GM12864 (cell line): ENCODE data around the gene SORCS2.

ENCODE experiments used
- DNase-seq: peaks from one replicate; pipeline ENCODE4 v3.0.0-alpha.2; 2011; ENCODE audit warnings: low read depth
- H3K4me3 ChIP-seq: 2 replicates; pipeline ENCODE4 v1.5.1; 2011; ENCODE audit warnings: mild to moderate bottlenecking, low read depth, low read length, control low read depth
- CTCF ChIP-seq: IDR thresholded peaks from 2 replicates; pipeline ENCODE4 v1.5.1; 2011; ENCODE audit warnings: low read depth, mild to moderate bottlenecking, moderate library complexity, low read length, control low read depth, inconsistent platforms; ENCODE audit errors: missing control alignments

SORCS2 gene

GRCh38 chr4:7715271-7716009 lies 523.1 kb downstream of the SORCS2 start:
- no peak for DNase-seq
- H3K4me3 ChIP-seq, result no peak overlapping the region
- no peak for TF ChIP-seq CTCF

GRCh38 chr4:7716010-7716721 lies 523.8 kb downstream of the SORCS2 start:
- no peak for TF ChIP-seq CTCF
- no peak for DNase-seq
- no peak overlapping the region for H3K4me3 ChIP-seq

- H3K4me3 ChIP-seq, result no peak overlapping the region
- no peak for DNase-seq
- no peak for TF ChIP-seq CTCF
These were observed 524.8 kb downstream of the SORCS2 start for GRCh38 chr4:7717161-7717560.

- DNase-seq, result no peak
- no peak for TF ChIP-seq CTCF
- no peak overlapping the region for H3K4me3 ChIP-seq
These were observed 525.7 kb downstream of the SORCS2 start for GRCh38 chr4:7717946-7718490.

- no peak overlapping the region for H3K4me3 ChIP-seq
- peak; percentile 76 for TF ChIP-seq CTCF
- no peak for DNase-seq
These were observed 527.2 kb downstream of the SORCS2 start for GRCh38 chr4:7719354-7720174.

GRCh38 chr4:7721984-7722551 lies 529.7 kb downstream of the SORCS2 start:
- peak; percentile 21 for TF ChIP-seq CTCF
- no peak for DNase-seq
- H3K4me3 ChIP-seq, result no peak overlapping the region
